GM13976 (cell line): Measurements from ENCODE around the gene CCDC106.

Experiments
- DNase-seq: peaks from one replicate; pipeline ENCODE4 v3.0.0; 2012; ENCODE audit warnings: low spot score
- in situ Hi-C: fragments of 300-500 bp; cut with MboI; formaldehyde crosslinking; loops from one replicate; pipeline ENCODE4 v1.12.0; 2022; ENCODE audit warnings: low sequenced_read_pairs, mixed read lengths, inconsistent platforms; ENCODE audit not compliant: unreplicated experiment
- TF ChIP-seq, protein P1 (sequence below): IDR thresholded peaks from 2 replicates; pipeline ENCODE4 v1.5.1; 2012; ENCODE audit warnings: borderline replicate concordance, mild to moderate bottlenecking; ENCODE audit not compliant: insufficient read depth; ENCODE audit errors: extremely low read depth, missing control alignments, control extremely low read depth

Gene CCDC106

DNA sequence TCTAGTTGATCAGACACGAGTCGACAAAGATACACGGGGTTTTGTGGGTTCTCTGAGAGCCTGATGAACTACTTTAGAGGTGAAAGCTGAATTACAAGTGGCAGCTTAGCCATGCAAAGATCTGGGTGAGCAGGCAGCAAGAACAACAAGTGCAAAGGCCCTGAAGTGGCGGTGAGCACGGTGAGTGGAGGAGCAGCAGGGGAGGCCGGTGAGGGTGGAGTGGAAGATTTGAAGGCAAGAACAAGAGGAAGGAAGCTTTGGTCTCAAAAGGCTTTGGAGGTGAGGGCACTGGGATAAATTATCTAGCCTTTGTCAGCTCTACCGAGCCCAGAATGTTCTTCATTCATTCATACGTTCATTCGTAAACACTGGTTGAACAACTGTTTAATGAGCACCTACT, 41.2 kb upstream of the CCDC106 start:
- in situ Hi-C loops: no loop called here
- TF ChIP-seq, protein P1, sequence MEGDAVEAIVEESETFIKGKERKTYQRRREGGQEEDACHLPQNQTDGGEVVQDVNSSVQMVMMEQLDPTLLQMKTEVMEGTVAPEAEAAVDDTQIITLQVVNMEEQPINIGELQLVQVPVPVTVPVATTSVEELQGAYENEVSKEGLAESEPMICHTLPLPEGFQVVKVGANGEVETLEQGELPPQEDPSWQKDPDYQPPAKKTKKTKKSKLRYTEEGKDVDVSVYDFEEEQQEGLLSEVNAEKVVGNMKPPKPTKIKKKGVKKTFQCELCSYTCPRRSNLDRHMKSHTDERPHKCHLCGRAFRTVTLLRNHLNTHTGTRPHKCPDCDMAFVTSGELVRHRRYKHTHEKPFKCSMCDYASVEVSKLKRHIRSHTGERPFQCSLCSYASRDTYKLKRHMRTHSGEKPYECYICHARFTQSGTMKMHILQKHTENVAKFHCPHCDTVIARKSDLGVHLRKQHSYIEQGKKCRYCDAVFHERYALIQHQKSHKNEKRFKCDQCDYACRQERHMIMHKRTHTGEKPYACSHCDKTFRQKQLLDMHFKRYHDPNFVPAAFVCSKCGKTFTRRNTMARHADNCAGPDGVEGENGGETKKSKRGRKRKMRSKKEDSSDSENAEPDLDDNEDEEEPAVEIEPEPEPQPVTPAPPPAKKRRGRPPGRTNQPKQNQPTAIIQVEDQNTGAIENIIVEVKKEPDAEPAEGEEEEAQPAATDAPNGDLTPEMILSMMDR: no peak
- no peak for DNase-seq

DNA sequence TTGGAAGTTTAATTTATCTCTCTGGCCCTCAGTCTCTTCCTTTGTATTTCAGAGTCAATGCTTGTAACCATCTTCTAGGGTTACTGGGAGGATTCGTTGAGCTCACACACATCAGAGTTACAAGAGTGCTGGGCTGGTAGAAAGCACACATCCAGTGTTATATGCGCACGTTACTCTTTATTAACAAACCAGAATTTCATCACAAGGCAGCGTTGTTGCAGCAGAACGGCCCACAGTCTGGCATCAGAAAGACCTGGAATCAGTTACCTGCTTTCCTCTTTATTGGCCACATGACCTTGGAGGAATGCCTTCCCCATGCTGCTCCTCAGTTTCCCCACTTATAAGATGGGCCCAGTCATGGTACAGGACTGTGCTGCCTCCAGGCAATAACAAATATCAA, 38.7 kb upstream of the CCDC106 start:
- TF ChIP-seq, protein P1: no peak
- DNase-seq: no peak
- in situ Hi-C loops: no loop called here

DNA sequence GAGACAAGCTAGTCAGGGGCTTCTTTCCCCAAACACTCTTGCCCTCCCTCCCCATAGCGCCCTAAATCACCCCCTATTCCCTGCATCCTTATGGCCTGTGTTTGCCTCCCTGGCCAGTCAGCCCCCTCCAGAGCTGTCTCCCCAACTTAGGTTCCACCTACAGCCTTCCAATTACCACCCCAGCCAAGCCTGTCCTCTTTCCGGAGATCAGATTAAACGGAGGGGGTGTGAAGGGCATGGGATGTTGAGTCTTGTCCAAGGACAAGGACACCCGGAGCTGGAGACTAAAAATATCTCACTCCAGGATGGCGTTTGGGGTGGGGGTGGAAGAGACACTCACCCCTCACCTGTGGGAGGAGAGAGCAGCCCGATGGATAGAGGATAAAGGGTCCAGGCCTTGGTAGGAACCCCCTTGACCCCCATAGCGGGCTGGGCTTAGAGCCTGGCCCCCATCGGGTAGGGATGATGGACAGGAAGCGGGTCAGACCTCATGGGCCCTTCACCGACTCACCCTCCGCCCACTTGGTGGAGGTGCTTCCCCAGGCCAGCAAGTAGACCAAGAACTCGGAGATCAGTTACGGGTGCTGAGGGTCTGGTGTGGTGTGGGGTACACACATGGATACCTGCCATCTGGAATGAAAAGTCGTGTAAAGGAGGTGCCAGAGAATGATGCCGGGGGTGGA, 36.6 kb upstream of the CCDC106 start:
- no peak for DNase-seq
- in situ Hi-C loops: no loop called here
- TF ChIP-seq, protein P1: no peak

DNA sequence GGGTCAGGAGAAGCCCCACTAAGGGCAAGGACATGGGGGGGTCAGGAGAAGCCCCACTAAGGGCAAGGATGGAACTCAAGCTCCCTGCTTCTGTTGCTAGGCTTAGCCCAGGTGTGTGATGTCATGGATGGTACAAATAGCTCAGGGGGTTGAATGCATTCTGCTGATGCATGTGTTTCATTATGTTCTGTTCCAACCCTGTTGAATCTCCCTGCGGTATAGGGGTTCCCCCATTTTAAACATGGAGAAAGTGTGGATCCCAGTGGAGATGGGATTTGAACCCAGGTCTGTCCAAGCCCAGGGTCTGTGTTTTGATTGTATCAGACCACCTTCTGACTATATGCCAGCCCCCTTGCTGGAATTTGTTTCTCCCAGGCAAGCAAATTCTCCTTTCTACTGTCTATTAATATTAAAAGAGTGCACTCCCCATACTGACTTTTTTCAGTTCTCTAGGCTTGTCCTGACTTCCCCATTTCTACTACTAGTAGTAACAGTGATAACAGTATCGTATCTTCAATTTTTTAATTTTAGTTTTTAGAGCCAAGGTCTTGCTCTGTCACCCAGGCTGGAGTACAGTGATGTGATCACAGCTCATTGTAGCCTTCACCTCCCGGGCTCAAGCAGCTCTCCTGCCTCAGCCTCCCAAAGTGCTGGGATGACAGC, 35.9 kb upstream of the CCDC106 start:
- in situ Hi-C loops: no loop called here
- TF ChIP-seq, protein P1: no peak
- no peak for DNase-seq

DNA sequence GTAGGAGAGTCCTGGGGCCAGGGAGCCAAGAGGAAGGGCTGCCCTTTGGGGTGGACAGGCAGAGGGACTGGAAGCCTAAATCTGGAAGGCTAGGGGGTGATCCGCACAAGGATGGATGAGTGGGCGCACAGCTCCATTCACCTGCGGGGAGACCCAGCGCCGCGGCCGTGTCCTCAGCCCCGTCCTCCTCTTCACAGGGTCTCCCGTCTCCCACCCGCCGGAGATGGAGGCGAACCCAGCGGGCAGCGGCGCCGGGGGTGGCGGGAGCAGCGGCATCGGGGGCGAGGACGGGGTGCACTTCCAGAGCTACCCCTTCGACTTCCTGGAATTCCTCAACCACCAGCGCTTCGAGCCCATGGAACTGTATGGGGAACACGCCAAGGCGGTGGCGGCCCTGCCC, 34.6 kb upstream of the CCDC106 start:
- TF ChIP-seq, protein P1: no peak
- no peak for DNase-seq
- in situ Hi-C loops: no loop called here

DNA sequence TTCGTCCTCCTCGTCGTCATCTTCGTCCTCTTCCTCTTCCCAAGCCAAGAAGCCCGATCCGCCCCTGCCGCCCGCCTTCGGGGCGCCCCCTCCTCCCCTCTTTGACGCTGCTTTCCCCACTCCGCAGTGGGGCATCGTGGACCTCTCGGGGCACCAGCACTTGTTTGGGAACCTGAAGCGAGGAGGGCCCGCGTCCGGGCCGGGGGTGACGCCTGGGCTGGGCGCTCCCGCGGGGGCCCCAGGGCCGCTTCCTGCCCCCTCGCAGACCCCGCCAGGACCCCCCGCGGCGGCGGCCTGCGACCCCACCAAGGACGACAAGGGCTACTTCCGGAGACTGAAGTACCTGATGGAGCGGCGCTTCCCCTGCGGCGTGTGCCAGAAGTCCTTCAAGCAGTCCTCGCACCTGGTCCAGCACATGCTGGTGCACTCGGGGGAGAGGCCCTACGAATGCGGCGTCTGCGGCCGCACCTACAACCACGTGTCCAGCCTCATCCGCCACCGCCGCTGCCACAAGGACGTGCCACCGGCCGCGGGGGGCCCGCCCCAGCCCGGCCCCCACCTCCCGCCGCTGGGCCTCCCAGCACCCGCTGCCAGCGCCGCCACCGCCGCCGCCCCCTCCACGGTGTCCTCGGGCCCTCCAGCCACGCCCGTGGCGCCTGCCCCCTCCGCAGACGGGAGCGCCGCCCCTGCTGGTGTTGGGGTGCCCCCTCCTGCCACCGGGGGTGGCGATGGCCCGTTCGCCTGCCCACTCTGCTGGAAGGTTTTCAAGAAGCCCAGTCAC, 33.9 kb upstream of the CCDC106 start:
- TF ChIP-seq, protein P1: no peak
- in situ Hi-C loops: no loop called here
- no peak for DNase-seq
